Choroid plexus epithelial cell (primary cell): ENCODE results near the gene IGFL1.
"Not testable (repeated sequence)": the region's sequence is repeated elsewhere in the genome, so short reads cannot be mapped to it uniquely, and the experiment has no call there.

Experiments
- DNase-seq: peaks from one replicate; pipeline ENCODE4 v3.0.0-alpha.2; 2010; ENCODE audit warnings: low read depth
- H3K4me3 ChIP-seq: 2 replicates; pipeline ENCODE4 v1.5.1; 2011; ENCODE audit warnings: low read depth, mild to moderate bottlenecking, control low read depth, low read length, moderate library complexity
- TF ChIP-seq, protein P1 (sequence below): conservative IDR thresholded peaks from 2 replicates; pipeline ENCODE4 v1.5.1; 2011; ENCODE audit warnings: low read depth, mild to moderate bottlenecking, control low read depth, inconsistent platforms, low read length, moderate library complexity

The IGFL1 gene

DNA sequence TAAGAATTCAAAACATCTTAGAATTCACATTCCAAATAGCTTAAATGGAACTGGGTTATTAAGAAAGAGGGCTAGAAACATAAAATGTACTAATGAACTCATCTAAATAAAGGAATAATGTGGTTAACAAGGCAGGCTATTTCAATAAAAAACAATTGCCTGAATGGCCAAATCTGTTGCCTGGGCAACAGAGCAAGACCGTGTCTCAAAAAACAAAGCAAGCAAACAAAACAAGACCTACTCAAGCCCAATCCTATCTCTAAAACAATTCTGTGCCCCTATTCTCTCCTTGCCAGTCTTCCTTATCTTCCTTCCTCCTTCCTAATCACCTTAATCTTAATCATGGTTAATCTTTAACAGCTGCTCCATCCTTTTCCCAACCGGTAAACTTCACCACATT is 12.1 kb downstream of the IGFL1 start:
- DNase-seq: no peak
- TF ChIP-seq, protein P1, sequence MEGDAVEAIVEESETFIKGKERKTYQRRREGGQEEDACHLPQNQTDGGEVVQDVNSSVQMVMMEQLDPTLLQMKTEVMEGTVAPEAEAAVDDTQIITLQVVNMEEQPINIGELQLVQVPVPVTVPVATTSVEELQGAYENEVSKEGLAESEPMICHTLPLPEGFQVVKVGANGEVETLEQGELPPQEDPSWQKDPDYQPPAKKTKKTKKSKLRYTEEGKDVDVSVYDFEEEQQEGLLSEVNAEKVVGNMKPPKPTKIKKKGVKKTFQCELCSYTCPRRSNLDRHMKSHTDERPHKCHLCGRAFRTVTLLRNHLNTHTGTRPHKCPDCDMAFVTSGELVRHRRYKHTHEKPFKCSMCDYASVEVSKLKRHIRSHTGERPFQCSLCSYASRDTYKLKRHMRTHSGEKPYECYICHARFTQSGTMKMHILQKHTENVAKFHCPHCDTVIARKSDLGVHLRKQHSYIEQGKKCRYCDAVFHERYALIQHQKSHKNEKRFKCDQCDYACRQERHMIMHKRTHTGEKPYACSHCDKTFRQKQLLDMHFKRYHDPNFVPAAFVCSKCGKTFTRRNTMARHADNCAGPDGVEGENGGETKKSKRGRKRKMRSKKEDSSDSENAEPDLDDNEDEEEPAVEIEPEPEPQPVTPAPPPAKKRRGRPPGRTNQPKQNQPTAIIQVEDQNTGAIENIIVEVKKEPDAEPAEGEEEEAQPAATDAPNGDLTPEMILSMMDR: no peak
- no peak overlapping the region for H3K4me3 ChIP-seq

DNA sequence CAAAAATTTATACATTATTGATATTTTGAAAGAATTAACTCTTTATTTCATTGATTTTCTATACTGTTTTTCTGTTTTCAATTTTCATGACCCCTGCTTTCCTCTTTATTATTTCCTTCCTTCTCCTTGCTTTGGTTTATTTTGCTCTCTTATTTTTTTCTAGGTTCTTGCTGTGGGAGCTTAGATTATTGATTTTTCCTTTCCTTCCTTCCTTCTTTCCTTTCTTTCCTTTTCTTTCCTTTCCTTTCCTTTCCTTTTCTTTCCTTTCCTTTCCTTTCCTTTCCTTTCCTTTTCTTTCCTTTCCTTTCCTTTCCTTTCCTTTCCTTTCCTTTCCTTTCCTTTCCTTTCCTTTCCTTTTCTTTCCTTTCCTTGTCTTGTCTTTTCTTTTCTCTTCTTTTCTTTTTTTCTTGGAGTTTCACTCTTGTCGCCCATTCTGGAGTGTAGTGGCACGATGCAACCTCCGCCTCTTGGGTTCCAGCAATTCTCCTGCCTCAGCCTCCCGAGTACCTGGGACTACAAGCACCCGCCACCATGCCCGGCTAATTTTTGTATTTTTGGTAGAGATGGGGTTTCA is 13.6 kb downstream of the IGFL1 start:
- H3K4me3 ChIP-seq: not testable (repeated sequence)

DNA sequence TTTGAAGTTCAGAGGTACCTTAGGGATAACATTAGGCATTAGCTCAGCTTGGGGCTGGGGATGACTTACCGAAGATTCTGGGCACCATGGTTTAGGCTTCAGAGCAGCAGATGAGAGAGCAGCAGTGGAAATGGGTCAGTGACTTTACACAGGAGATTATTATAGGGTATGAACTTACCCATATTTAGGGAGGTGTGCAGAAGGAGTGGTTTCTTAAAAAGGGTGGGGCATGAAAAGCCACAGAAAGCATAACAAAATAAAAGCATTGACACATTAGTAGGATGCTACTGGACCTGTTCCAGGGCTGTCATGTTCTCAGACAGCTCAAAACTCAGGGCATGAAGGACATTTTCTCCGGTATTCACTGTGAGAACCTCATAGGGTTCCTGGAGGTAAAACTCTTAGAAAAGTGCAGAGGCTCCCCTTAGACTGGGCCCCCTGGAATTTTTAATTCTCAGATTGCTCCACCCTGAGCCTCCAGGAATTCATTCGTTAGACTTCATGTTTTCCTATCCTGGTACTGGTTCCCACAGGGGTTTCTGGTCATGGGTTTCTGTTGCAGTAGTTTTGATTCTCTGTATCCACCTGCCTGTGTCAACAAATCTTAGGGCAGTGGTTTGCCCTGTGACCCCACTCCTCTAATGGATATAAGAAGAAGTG is 20.7 kb downstream of the IGFL1 start:
- TF ChIP-seq, protein P1: no peak
- no peak overlapping the region for H3K4me3 ChIP-seq
- DNase-seq: no peak

More for the DNA sequence above, 13.6 kb downstream of the IGFL1 start:
- DNase-seq: not testable (repeated sequence)

DNA sequence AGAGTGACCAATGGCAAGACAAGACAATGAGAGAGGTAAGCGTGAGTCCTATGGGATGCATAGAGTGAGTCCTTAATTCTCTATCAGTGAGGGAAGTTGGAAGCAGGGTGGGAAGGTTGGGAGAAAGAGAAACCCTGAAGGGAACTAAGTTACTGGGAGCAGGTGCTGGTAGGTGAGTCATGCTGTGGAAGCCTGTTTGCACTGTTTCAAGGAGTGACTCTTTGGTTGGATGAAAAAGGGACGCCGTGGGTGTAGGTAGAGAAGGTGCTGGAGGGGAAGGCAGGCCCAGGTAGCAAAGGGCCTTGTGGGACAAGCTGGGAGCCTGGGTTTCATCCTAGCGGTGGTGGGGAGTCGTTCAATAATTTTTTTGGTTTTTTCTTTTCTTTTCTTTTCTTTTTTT is 21.9 kb downstream of the IGFL1 start:
- TF ChIP-seq, protein P1: no peak
- DNase-seq: no peak
- H3K4me3 ChIP-seq: no peak overlapping the region

DNA sequence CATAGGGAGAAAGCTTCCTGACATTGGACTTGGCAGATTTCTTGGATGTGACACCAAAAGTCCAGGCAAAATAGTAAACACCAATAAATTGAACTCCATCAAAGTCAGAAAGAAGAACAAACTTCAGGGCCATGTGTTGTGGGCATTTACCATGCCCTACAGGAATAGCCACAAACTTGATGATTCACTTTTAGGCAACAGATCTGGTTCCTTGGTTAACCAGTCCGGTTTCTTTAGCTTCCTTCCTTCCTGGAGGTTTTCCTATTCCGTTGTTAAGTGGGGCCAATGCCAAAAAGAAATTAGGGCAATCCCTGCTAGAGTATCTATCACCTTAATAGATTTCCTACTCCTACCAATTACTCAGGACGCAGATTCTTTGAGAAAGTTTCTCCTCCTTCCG is 25.2 kb downstream of the IGFL1 start:
- no peak overlapping the region for H3K4me3 ChIP-seq
- DNase-seq: no peak
- TF ChIP-seq, protein P1: no peak

DNA sequence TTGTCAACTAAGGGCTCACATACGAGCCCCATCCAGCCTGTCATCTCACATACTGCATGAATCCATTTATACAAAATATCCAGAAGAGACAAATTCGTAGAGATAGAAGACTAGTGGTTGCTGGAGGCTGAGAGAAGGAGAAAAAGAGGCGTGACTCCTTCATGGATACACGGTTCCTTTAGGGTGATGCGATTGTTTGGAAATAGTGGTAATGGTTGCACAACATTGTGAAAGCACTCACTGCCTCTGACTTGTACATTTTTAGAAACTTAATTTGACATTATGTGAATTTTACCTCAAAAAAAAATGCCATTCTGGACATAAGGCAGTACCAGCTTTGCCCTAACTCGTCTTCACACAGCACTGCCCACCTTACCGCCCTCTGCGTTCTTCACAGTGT is 27.3 kb downstream of the IGFL1 start:
- H3K4me3 ChIP-seq: no peak overlapping the region
- DNase-seq: peak; percentile 30
- TF ChIP-seq, protein P1: no peak

DNA sequence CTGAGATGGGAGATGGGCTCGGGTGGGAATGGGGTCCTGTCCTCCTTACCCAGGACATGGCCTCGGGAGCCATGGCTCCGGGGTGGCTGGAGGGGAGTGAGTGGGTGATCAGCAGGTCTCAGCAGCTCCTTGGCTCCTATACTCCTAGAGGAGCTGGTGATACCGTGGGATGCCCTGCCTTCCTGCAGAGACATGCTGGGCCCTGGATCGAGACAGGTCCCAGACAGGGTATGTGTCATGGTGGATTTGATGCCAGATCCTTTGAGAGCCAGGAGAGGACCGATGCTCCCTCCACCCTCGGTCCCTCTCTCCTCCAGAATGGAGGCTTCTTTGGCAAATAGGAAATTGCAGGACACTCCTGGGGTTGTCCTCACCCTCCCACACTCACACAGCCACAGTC is 32.0 kb downstream of the IGFL1 start:
- not testable (repeated sequence) for DNase-seq, H3K4me3 ChIP-seq

DNA sequence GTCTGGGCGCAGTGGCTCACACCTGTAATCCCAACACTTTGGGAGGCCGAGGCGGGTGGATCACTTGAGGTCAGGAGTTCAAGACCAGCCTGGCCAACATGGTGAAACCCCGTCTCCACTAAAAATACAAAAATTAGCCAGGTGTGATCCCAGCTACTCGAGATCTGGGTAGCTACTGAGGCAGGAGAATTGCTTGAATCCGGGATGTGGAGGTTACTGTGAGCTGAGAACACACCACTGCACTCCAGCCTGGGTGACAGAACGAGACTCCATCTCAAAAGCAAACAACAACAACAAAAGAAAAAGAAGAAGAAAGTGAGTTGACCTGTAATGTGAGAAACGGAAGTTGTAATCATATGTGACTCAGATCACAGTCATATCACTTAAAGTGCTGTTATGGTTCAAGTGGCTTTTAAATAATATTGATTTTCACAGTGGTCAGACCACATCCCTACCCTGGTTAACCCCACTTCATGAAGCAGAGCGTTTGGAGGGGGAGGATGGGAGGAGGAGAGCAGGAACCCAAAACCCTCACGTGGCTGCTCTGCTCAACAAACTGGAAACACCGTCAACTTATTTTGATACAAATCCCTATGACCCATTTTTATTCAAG is 33.2 kb downstream of the IGFL1 start:
- H3K4me3 ChIP-seq: not testable (repeated sequence)
- peak; percentile 43 for DNase-seq

DNA sequence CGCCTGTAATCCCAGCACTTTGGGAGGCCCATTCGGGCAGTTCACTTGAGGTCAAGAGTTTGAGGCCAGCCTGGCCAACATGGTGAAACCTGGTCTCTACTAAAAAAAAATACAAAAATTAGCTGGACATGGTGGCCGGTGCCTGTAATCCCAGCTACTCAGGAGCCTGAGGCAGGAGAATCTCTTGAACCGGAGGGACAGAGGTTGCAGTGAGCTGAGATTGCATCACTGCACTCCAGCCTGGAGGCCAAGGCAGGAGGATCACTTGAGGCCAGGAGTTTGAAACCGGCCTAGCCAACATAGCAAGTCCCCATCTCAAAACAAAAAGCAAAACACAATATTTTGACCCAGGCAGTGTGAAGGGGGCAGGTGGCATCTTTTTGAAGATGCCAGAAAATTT is 35.3 kb downstream of the IGFL1 start:
- DNase-seq, H3K4me3 ChIP-seq: not testable (repeated sequence)
